A673 (cell line): ENCODE data around the gene CSTPP1.

Source experiments
- EZH2 ChIP-seq: fragments of 200-600 bp; sonication (generic); IDR thresholded peaks from 2 replicates; pipeline ENCODE4 v1.6.1; 2017; ENCODE audit warnings: borderline replicate concordance, low read depth, mild to moderate bottlenecking, mixed read lengths, antibody characterized with exemption, low read length; ENCODE audit not compliant: poor library complexity, severe bottlenecking
- TF ChIP-seq, protein P1 (sequence below): fragments of 300-800, 200-600 bp; sonication (generic); conservative IDR thresholded peaks from 2 replicates; pipeline ENCODE4 v1.5.1; 2017; ENCODE audit warnings: low read depth, mild to moderate bottlenecking, antibody characterized with exemption, low read length, moderate library complexity, mixed read lengths

DNA sequence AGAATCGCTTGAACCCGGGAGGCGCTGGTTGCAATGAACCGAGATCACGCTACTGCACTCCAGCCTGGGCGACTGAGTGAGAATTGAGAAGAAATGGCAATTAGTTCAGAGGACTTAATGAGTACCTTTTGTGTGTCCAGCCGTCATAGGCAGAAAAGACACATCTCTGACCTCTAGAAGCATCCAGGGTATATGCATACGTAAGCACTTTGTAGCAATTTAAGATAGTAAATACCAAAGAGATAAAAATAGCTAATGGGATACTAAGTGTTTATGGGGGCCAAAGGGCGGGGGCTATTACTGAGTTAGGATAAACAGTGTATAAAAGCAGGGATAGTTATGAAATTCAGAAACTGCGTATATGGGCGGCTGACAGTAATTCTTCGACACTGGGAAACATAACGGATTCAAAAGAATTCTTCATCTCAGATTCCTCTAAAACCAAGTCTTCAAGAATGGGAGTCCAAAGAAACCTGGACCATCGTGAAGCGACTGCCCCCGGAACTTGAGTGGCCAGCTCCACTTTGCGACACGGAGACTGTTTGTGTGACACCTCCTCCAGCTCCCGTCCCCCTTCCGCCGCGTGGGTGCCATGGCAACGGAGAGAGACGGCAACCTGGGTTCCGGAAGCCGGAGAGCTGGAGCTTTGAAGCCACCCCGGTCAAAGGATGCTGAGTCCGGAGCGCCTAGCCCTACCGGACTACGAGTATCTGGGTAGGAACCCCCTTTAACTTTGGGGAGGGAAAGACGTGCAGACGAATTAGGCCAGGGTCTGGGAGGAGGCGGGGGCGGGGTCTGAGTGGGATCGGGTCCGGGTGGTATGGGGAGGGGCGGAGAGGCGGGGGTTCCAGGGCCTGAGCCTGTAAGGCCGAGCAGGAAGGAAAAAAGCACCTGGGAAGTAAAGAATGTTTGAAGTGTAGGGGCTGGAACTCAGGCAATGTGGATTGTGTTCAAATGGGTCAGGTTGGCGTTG, at the start of gene CSTPP1:
- TF ChIP-seq, protein P1, sequence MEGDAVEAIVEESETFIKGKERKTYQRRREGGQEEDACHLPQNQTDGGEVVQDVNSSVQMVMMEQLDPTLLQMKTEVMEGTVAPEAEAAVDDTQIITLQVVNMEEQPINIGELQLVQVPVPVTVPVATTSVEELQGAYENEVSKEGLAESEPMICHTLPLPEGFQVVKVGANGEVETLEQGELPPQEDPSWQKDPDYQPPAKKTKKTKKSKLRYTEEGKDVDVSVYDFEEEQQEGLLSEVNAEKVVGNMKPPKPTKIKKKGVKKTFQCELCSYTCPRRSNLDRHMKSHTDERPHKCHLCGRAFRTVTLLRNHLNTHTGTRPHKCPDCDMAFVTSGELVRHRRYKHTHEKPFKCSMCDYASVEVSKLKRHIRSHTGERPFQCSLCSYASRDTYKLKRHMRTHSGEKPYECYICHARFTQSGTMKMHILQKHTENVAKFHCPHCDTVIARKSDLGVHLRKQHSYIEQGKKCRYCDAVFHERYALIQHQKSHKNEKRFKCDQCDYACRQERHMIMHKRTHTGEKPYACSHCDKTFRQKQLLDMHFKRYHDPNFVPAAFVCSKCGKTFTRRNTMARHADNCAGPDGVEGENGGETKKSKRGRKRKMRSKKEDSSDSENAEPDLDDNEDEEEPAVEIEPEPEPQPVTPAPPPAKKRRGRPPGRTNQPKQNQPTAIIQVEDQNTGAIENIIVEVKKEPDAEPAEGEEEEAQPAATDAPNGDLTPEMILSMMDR = no peak
- TF ChIP-seq EZH2 = no peak
